CD1c-positive myeloid dendritic cell (primary cell): Measurements from ENCODE around the gene GRID2IP.

ENCODE experiments used
- DNase-seq: peaks from one replicate; pipeline ENCODE4 v3.0.0-alpha.2; 2016; ENCODE audit errors: extremely low spot score

The GRID2IP gene

DNA sequence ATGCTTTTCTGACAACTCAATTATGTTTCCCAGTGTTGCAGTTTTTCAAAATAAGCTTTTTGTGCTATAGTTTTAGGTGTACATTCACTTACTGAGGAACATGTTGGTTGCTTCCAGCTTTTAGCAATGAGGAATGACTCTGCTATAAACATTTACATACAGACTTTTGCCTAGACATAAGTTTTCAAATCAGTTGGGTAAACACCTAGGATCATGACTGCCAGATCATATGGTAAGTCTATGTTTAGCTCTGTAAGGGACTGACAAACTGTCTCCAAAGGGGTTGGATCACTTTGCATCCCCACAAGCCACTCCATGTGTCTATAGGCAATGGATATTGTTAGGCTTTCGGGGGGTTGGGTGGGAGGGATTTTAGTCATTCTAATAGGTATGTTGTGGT is 10.8 kb upstream of the GRID2IP start:
- DNase-seq, result no peak

- DNase-seq, result no peak
These were observed 8.6 kb upstream of the GRID2IP start for GRCh38 chr7:6559896-6560295.

GRCh38 chr7:6558837-6559236 is 7.6 kb upstream of the GRID2IP start:
- DNase-seq, result peak; percentile 78

DNA sequence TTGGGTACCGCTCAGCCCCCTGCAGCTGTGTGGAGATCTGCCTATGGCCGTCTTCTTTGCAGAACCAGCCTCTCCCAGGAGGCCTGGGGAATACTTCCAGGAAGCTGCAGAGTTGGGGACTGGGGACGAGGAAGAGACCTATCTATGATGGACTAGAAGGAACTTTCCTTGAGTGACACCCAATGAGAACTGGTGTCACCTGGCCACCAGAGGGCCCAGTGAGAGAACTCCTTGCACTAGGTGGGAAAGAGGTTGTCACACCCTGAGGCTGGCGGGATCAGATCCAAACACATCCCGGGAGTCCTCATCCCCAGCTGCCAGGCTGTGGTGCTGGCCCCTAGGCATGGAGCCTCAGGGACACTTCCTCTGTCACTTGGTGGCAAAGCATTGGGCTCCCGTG is 4.9 kb upstream of the GRID2IP start:
- no peak for DNase-seq

DNA sequence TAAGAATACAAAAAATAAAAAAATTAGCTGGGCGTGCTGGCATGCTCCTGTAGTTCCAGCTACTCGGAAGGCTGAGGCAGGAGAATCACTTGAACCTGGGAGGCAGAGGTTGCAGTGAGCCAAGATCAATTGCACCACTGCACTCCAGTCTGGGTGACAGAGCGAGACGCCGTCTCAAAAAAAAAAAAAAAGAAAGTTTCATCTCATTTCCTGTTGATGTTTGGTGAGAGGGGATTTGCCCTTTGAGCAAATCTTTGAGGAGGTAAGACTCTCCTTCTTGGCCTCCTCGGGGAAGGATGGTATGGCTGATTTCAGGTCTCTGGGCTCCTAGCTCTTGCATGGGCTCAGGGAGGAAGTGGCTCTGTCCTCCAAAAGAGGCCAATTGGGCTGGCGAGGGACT is 3.6 kb upstream of the GRID2IP start:
- no peak for DNase-seq

DNA sequence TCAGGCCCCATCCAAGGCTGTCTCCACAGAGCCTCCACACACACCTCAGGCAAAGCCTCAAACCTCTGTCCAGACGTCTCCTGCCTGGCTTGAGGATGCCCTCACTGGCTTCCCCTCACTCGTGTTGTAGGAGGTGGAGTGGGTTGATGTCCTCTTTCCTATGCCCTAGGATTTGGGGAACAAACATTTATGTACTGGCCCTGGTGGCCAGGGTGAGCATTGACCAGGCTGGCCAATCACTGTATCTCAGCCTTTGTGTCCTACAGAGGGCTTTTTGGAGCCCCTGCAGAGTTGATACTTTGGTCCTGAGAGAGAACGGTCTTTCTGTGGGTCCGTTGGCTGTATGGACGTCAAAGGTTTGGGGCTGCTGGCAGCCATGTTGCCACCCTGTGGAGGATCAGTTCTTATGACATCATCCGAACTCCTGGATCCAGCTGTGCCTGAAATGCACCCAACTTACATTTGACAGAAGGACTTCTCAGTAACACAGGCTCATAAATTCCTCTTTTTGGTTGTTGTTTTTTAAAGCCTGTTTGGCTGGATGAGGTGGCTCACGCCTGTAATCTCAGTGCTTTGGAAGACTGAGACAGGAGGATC is 2.3 kb upstream of the GRID2IP start:
- peak; percentile 82 for DNase-seq

DNA sequence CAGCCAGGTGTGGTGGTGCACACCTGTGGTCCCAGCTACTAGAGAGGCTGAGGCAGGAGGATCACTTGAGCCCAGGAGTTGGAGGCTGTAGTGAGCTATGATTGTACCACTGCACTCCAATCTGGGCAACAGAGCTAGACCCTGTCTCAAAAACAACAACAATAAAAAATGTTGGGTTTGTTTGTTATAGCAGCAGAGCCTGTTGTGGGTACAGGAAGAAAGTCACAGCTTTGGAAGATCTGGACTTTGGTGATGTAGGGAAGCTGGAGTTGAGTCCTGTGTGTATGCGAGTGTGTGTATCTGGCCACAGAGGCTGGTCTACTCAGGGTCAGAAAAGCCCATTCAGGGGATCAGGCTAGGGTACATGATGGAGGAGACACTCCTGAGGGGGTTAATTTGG is 3.9 kb downstream of the GRID2IP start:
- DNase-seq, result no peak

DNA sequence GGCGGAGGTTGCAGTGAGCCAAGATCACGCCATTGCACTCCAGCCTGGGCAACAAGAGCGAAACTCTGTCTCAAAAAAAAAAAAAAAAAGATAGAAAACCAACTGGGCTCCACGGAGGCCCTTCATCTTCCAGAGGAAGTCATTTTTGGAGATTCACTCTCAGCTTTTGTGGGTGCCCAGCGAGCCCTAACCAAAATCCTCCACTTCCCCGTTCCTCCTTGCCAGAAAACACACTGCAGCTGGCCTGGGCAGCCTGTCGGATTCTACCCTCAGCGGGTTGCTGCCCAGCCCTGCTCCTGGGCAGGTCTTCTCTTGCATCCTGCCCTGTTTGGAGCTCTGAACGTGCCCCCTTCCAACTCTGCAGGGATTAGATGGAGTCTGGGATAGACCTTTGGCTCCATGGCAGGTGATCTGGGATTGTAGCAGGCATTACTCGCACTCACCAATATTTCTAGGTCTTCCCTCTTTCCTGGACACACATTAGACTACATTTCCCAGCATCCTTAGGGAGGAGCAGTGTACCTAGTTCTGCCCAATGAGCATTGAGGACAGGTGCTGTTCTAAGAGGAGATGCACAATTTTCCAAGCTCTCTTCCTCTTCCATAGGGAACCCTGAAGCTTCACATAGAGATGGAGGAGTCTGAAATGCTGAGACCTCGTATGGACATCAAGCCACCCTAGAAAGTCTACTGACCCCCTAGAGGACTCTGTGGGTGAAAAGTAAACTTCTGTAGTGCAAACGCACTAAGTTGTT is 4.6 kb downstream of the GRID2IP start:
- no peak for DNase-seq

GRCh38 chr7:6545398-6546126 is 5.7 kb downstream of the GRID2IP start:
- peak; percentile 77 for DNase-seq

GRCh38 chr7:6542368-6542767 is 8.9 kb downstream of the GRID2IP start:
- DNase-seq, result no peak

DNA sequence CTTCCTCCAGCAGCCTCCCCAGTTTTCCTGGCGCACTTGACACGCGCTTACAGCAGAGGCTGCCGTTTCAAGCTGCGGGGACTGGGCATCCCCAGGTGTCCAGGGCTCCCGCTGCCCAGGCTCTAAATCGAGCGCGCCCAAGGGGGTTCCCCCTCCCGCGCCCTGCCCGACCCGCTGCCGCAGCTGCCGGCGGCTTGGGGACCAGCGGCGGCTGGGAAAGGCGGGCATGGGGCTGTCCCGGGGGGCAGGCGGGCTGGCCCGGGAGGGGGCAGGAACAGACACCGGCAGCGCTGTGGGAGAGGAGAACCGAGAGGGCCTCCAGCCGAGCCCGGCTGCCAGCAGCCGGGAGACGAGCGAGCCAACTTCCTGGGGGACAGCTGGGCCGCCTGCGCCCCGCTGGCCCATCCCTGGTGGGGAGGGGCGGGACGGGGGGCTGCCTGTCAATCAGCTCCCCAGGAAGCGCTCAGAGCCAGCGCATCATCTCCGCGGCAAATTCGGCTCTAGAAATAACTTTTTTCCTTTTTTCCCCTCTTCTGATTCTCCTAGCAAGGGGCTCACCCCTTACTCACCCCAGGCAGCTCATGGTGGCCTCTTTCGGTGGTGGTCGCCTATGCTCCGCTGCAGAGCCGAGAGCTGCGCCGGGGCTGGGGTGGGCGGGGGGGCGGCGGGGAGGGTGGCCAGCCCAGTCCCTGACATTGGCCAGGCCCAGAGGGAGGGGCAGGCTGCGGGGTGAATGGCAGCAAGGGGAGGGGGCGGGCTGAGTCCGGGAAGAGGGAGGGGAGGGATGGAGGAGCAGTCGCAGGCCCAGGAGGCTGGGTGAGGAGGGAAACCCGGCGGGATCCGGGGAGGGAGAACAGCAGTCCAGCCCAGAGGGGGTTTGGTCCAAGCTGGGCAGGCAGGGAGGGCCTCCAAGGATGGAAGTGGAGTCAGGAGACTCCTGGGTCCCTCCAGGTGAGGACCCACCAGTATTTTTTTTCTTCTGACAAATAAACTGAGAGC is 14.7 kb downstream of the GRID2IP start:
- DNase-seq, result no peak

DNA sequence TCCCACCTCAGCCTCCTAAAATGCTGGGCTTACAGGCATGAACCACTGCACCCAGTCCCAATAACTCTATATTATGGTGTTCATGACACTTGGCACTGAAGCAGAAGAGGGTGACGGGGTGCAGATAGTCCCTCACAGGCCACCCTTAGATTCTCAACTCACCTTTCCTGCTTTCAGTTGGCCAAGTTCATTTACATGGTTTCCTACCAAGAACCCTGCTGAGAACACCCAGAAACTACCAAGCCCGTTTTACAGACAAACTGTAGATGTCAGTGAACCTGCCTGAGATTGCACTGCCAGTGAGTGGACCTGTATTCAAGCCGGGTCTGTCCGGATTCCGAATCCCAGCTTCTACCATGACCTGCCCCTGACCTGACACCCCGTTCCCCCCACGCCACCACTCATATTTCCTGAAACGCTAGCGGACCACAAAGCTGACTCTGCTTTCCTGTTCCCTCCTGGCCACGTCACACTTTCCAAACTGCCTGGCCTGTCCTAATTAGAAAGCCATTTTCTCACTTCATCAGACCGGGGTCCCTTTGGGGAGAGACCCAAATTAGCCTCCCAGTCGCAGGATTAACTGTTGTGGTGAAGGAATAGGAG is 17.3 kb downstream of the GRID2IP start:
- peak; percentile 31 for DNase-seq

DNA sequence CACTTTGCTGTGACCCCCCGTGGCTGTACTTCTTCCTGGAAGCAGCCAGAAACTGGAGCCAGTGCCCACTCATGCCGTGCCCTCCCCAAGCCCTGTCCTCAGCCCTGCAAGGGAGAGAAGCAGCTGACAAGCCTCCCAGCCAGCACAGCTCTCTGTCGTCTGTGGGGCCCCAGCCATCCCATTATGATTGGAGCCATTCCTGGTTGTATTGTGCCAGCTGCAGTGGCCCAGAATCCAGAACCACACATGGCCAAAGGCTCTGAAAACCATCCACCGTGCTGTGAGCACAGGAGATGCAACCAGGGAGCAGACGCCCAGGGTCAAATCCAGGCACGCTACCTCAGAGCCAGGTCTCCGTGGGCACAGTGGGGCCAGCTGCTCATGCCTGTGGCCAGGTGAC is 18.7 kb downstream of the GRID2IP start:
- DNase-seq, result no peak

- no peak for DNase-seq
These were observed 19.6 kb downstream of the GRID2IP start for GRCh38 chr7:6531492-6532279.

- DNase-seq, result peak; percentile 16
These were observed 20.4 kb downstream of the GRID2IP start for GRCh38 chr7:6530626-6531491.

- DNase-seq, result no peak
These were observed 21.6 kb downstream of the GRID2IP start for GRCh38 chr7:6529643-6530042.

- DNase-seq, result no peak
These were observed 22.7 kb downstream of the GRID2IP start for GRCh38 chr7:6528401-6529130.

- DNase-seq, result no peak
These were observed 24.3 kb downstream of the GRID2IP start for GRCh38 chr7:6526997-6527378.
